Measurements from ENCODE around the gene CCL2.

Gene CCL2

GRCh38 chr17:34220752-34221395 is 34.2 kb upstream of the CCL2 start:
- TF ChIP-seq CTCF (IDR thresholded peaks at IDR 0.05) = no peak

- TF ChIP-seq CTCF (IDR thresholded peaks at IDR 0.05) = no peak
Observed at GRCh38 chr17:34221411-34221810, 33.7 kb upstream of the CCL2 start.

- no peak for TF ChIP-seq CTCF (IDR thresholded peaks at IDR 0.05)
Observed at GRCh38 chr17:34222722-34223497, 32.2 kb upstream of the CCL2 start.

- no peak for TF ChIP-seq CTCF (IDR thresholded peaks at IDR 0.05)
Observed at GRCh38 chr17:34225046-34225445, 30.0 kb upstream of the CCL2 start.

- TF ChIP-seq CTCF (IDR thresholded peaks at IDR 0.05) = no peak
Observed at GRCh38 chr17:34226011-34226743, 28.9 kb upstream of the CCL2 start.

- no peak for TF ChIP-seq CTCF (IDR thresholded peaks at IDR 0.05)
Observed at GRCh38 chr17:34226744-34227034, 28.4 kb upstream of the CCL2 start.

GRCh38 chr17:34227707-34228106 is 27.4 kb upstream of the CCL2 start:
- TF ChIP-seq CTCF (IDR thresholded peaks at IDR 0.05) = no peak
